ENCODE measurements around the gene DIAPH2. TPM values are rescaled to one million over a fixed set of nuclear protein-coding genes. Genes with fewer than 3 reads are reported as not detected.

Gene DIAPH2
- total RNA-seq, result 29.9 TPM

DNA sequence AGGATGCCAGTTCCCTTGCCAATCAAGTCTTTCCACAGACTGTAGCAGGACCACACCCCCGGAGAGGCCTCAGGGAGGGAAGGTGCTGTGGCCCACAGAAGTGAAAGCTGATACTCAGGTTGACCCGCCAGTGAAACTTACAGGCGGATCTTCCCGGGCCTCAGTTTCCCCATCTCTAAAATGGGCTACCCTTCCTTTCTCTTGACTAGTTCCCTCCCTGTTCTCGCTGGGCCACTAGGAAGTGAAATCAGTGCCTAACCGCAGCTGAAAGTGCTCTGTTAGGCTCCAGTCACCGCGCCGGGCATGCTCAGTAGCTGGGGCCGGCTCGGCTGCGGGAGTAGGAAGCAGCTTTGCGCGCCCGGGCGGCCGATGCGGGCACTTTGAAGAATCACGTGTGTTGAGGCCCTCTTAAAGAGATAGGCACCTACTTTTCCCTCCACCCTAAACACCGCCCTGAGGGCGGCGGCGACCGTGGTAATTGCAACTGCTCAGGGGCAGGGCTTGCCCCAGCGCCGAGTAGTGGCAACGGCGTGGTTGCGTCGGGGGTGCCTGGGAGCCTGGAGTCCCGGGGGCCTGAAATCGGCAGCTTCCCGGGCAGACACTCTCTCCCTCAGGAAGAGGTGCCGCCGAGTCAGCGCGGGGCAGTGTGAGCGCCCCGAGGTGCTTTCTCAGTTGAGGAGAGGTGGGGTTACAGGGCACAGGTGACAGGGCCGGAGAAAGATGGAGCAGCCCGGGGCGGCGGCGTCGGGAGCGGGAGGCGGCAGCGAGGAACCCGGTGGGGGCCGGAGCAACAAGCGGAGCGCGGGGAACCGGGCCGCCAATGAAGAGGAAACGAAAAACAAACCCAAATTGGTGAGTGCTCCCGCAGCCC, at the start of gene DIAPH2:
DIAPH2 (plus strand) TSS at position 504 of the 871 bp plus-strand sequence.

DNA sequence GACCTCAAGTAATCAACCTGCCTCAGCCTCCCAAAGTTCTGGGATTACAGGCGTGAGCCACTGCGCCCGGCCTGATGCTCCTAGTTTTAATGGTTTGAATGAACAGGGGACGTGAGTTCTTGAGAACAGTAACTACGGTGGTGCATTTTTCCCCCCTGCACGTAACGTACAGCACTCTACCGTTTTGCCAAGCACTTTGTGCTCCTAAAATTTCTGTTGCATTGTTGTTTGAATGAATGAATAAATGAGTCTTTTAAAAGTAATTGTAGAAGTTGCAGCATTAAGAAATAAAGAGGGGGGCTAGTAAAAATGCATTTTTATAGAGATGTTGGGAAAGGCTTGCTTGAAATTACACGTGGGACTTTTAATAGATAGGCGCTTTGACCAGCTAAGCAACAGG, 199.0 kb downstream of the DIAPH2 start, which contains the start of gene RPA4:
RPA4 (plus strand) TSS at position 301 of the 400 bp plus-strand sequence. CDS start 403 bp downstream, outside the sequence.

Other genes with a start within 250 kb of the DIAPH2 start
- 6.1 TPM for gene RPA4, start 199.1 kb downstream of the DIAPH2 start, total RNA-seq

Data from camera-type eye (tissue), 1 donor.